NCI-H524 (cell line): ENCODE measurements around the gene PCNX1.
"Not testable (repeated sequence)": the region's sequence is repeated elsewhere in the genome, so short reads cannot be mapped to it uniquely, and the experiment has no call there.

Source experiments
- DNase-seq, 2 experiments: peaks; one replicate each; lab custom pipeline; 2025; lab: John Stamatoyannopoulos, UW

The PCNX1 gene

DNA sequence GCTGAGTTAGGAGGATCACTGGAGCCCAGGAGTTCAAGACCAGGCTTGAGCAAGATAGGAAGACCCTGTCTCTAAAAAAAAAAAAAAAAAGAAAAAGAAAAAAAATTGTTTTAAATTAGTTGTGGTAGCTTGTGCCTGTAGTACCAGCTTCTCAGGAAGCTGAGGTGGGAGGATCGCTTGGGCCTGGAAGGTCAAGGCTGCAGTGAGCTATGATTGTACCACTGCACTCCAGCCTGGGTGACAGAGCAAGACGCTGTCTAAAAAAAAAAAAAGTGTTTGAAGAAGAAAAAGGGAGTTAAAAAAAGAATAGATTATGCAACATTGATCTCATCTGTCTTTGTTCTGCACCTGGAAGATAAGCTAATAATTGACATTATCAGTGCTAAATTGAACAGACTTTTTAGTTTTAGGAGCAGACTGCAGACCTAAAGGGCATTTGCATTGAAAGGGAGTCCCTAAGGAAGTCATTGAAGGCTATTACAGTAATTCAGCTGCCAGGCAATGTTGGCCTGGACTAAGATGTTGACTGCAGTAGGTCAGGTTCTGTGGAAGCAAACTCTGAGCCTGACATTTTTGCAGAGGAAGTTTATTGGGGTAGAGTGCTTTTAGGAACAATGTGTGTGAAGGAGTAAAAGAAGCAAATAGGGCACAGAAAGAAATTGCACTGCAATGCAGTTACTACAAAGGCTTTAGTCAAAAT, 215.8 kb downstream of the PCNX1 start:
- no peak for DNase-seq

- DNase-seq = no peak
Measured at GRCh38 chr14:71123579-71124135, 216.4 kb downstream of the PCNX1 start.

GRCh38 chr14:71129716-71130490, 222.6 kb downstream of the PCNX1 start:
- not testable (repeated sequence) for DNase-seq

DNA sequence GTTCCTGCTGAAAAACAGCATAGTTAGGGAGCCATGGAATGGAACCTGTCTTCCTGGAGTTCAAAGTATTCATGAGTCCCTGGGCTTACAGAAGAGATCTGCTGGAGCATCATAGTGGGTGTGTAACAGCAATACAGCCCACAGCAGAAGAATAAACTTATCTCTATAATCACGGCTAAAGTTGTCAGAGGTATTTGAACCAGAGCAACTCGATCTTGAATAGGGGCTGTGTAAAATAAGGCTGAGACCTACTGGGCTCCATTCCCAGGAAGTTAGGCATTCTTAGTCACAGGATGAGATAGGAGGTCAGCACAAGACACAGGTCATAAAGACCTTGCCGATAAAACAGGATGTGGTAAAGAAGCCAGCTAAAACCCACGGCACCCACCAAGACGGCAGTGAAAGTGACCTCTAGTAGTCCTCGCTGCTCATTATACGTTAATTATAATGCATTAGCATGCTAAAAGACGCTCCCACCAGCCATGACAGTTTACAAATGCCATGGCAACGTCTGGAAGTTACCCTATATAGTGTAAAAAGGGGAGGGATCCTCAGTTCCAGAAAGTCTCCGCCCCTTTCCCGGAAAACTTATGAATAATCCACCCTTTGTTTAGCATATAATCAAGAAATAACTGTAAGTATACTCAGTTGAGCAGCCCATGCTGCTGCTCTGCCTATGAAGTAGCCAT, 223.4 kb downstream of the PCNX1 start:
- no peak for DNase-seq

GRCh38 chr14:71133296-71133695, 226.0 kb downstream of the PCNX1 start:
- DNase-seq = no peak

DNA sequence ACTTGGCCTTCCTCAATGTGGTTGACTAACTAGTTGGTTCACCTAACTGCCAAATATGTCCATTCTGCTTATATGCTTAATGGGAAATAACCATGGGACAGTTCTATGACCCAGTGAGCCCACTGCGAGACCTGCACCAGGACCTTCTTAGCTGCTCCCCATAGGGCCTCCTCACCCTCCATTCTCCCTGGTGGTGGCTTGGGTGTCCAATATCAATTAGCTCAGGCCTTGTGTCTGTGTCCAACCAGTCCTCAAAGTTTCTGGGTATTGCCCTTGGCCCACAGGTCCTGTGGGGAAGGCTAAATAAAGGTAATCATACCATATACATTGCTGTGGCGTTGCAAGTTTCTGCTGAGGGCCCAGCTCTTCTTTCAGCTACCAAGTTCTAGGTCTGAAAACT, 228.2 kb downstream of the PCNX1 start:
- no peak for DNase-seq

GRCh38 chr14:71135911-71136310, 228.7 kb downstream of the PCNX1 start:
- no peak for DNase-seq

GRCh38 chr14:71136386-71137060, 229.3 kb downstream of the PCNX1 start:
- DNase-seq = no peak

GRCh38 chr14:71137536-71138447, 230.5 kb downstream of the PCNX1 start:
- DNase-seq = no peak

- DNase-seq = peak; percentile 44 to 74
Measured at GRCh38 chr14:71138448-71139293, 231.4 kb downstream of the PCNX1 start.

- no peak for DNase-seq
Measured at GRCh38 chr14:71139294-71139946, 232.2 kb downstream of the PCNX1 start.

- DNase-seq = no peak
Measured at GRCh38 chr14:71140157-71140556, 232.9 kb downstream of the PCNX1 start.

- DNase-seq = no peak
Measured at GRCh38 chr14:71141701-71142374, 234.6 kb downstream of the PCNX1 start.

GRCh38 chr14:71142375-71143038, 235.2 kb downstream of the PCNX1 start:
- no peak for DNase-seq

GRCh38 chr14:71143381-71144290, 236.4 kb downstream of the PCNX1 start:
- DNase-seq = no peak

DNA sequence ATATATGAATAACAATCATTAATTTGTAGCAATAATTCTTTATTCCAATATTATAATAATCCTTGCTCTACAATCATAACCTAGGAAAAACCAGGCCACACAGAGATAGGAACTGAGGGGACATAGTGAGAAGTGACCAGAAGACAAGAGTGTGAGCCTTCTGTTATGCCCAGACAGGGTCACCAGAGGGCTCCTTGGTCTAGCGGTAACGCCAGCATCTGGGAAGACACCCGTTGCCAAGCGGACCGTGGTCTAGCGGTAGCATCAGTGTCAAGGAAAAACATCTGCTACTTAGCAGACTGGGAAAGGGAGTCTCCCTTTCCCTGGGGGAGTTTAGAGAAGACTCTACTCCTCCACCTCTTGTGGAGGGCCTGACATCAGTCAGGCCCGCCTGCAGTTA, 240.1 kb downstream of the PCNX1 start:
- peak in 1 of 2 experiments; percentile 19 for DNase-seq

DNA sequence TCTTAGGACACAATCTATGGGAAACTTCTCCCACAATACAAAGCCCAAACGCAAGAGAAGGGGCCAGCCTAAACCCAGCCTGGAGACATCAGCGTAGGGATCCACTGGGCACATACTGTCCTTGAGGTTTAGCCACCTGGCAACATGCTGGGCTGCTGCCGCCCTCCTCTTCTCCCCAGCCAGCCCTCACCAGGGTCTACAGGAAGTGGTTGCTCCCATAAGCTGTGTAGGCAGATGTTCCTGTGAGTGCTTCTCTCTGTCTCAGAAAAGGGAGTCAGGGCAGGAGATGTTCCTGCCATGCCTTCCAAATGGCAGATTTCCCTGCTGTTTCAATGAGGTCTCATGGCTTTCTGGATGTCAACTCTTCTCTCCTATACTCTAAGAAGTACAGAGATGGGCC, 241.4 kb downstream of the PCNX1 start:
- no peak for DNase-seq
